ENCODE results near the gene INSL4.

- TF ChIP-seq CTCF (IDR thresholded peaks at IDR 0.05) (no peak), POLR2A (IDR thresholded peaks at IDR 0.05) (no peak)
These were observed 43.6 kb downstream of the INSL4 start for GRCh38 chr9:5274770-5275169.
